ENCODE data around the gene S100A2. TPM values are rescaled to one million over a fixed set of nuclear protein-coding genes. Genes with fewer than 3 reads are reported as not detected.

Gene S100A2
- total and polyA plus RNA-seq, 4 donors = 0.40 to 1.2 (median 0.81) TPM; not detected in 1

DNA sequence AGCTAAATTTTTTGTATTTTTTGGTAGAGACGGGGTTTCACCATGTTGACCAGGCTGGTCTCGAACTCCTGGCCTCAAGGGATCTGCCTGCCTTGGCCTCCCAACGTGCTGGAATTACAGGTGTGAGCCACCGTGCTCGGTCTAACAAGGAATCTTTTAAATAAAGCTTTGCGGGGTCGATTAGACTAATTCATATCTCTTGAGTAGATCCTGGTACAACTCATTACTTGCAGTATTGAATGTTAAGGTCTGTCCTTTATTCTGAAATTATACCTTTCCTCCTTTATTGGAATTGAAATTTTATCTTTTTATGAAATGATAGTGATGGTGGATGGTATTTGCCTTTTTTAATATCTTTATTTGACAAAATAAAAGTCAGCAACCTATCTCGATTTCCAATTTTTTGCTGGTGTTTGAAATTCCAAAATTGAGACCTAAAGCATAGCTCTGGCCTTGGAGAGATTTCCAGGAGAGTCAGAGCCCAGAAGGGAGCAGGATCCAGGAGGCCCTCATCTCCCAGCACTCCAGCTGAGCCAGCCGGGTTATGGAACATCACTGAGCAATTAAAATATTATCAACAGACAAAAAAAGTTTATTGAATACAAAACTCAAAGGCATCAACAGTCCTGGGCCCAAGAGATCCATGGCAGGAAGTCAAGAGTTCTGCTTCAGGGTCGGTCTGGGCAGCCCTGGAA, 4.7 kb downstream of the S100A2 start:
- H3K27me3 ChIP-seq (ENCODE audit: control insufficient read depth, insufficient read depth, low read length) = no peaks in the 10 kb centered on the region
- no peak overlapping the region for H3K27ac ChIP-seq (ENCODE audit: low read depth, low read length)
- H3K4me1 ChIP-seq (ENCODE audit: control insufficient read depth, insufficient read depth, low read length) = peaks cover 7% of the 10 kb centered on the region
- no peak for DNase-seq (ENCODE audit: low read depth in 4 of 6, low spot score in 6 of 6)
- no peak overlapping the region for H3K4me3 ChIP-seq (ENCODE audit: low read depth, low read length)
- H3K9me3 ChIP-seq (ENCODE audit: control insufficient read depth, insufficient read depth, low read length) = no peaks in the 10 kb centered on the region
- no peaks in the 10 kb centered on the region for H3K36me3 ChIP-seq (ENCODE audit: control insufficient read depth, insufficient read depth, low read length)
- WGBS (ENCODE audit: insufficient coverage) = 86% methylated on average over 6 of the region's 10 CpGs

DNA sequence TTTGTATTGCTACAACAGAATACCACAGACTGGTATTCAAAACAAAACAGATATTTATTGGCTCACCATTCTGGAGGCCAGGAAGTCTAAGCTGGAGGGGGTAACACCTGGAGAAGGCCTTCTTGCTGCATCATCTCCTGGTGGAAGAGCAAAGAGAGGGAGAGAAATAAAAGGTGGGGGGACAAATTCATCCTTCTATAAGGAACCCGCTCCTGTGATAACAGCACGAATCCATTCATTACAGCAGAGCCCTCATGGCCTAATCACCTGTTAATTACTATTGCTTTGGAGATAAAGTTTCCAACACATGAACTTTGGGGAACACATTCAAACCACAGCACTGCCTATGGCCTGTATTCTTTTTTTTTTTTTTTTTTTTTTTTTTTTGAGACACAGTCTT, 5.4 kb downstream of the S100A2 start:
- H3K36me3 ChIP-seq (ENCODE audit: control insufficient read depth, insufficient read depth, low read length) = no peaks in the 10 kb centered on the region
- no CpG with 5 or more reads among the region's 2 CpGs for WGBS (ENCODE audit: insufficient coverage)
- H3K4me3 ChIP-seq (ENCODE audit: low read depth, low read length) = no peak overlapping the region
- no peaks in the 10 kb centered on the region for H3K27me3 ChIP-seq (ENCODE audit: control insufficient read depth, insufficient read depth, low read length)
- H3K9me3 ChIP-seq (ENCODE audit: control insufficient read depth, insufficient read depth, low read length) = no peaks in the 10 kb centered on the region
- DNase-seq (ENCODE audit: low read depth in 4 of 6, low spot score in 6 of 6) = no peak
- H3K27ac ChIP-seq (ENCODE audit: low read depth, low read length) = no peak overlapping the region
- H3K4me1 ChIP-seq (ENCODE audit: control insufficient read depth, insufficient read depth, low read length) = no peaks in the 10 kb centered on the region

GRCh38 chr1:153557877-153558276, 7.8 kb downstream of the S100A2 start:
- H3K27ac ChIP-seq (ENCODE audit: low read depth, low read length) = no peak overlapping the region
- H3K4me1 ChIP-seq (ENCODE audit: control insufficient read depth, insufficient read depth, low read length) = no peaks in the 10 kb centered on the region
- WGBS (ENCODE audit: insufficient coverage) = 100% methylated on average over 2 of the region's 3 CpGs
- DNase-seq (ENCODE audit: low read depth in 4 of 6, low spot score in 6 of 6) = no peak
- H3K4me3 ChIP-seq (ENCODE audit: low read depth, low read length) = no peak overlapping the region
- no peaks in the 10 kb centered on the region for H3K36me3 ChIP-seq (ENCODE audit: control insufficient read depth, insufficient read depth, low read length)
- H3K27me3 ChIP-seq (ENCODE audit: control insufficient read depth, insufficient read depth, low read length) = no peaks in the 10 kb centered on the region
- H3K9me3 ChIP-seq (ENCODE audit: control insufficient read depth, insufficient read depth, low read length) = no peaks in the 10 kb centered on the region

DNA sequence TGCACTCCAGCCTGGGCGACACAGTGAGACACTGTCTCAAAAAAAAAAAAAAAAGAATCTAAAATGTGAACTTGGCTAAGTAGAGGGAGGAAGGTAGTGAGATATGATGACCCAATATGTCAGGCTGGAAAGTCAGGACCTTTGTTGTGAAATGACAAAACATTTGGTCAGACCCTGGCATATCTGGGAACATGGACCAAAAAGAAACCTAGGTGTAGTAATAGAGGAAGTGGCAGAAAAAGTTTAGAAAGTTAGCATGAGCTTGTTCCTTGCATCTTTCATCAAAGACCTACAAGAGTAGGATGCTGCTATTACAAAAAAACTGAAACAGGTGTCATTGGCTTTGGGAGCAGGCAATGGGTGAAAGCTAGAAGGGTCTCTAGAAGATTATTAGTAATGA, 9.3 kb downstream of the S100A2 start:
- WGBS (ENCODE audit: insufficient coverage) = no CpG with 5 or more reads among the region's 1 CpG
- no peak overlapping the region for H3K27ac ChIP-seq (ENCODE audit: low read depth, low read length)
- H3K36me3 ChIP-seq (ENCODE audit: control insufficient read depth, insufficient read depth, low read length) = no peaks in the 10 kb centered on the region
- no peaks in the 10 kb centered on the region for H3K27me3 ChIP-seq (ENCODE audit: control insufficient read depth, insufficient read depth, low read length)
- no peak for DNase-seq (ENCODE audit: low read depth in 4 of 6, low spot score in 6 of 6)
- H3K4me1 ChIP-seq (ENCODE audit: control insufficient read depth, insufficient read depth, low read length) = no peaks in the 10 kb centered on the region
- H3K9me3 ChIP-seq (ENCODE audit: control insufficient read depth, insufficient read depth, low read length) = no peaks in the 10 kb centered on the region
- H3K4me3 ChIP-seq (ENCODE audit: low read depth, low read length) = no peak overlapping the region

DNA sequence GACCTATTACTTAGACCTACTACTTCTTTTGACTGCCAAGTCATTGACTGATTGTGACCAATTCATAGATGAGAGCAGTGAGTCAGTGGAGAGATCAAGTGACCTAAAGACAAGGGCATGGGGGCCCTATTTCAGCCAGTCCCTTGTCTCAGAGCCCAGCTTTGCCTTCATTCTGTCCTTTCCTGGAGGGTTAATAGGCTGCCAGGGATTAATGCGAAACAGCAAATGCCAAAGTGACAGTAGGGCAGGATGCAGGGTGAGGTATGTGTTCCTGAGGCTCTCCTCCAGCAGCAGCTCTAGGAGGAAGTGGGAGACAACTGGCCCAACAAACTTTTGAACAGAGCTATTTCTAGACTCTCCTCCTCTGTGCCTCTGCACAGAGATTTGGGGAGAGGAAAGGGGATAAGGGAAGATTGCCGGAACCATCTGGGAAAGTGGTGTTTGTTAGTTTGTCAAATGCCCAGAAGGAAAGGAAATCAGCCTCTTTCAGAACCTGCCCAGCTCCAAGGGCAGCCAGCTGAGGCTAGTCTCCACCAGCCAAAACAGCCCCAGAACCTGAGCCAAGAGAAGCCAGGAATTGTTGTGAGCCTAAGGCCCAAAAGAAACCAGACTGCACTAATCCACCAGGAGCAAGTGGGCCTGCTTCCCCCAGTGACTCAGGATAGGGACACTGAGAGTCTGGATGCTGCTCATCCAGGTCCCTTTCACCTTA, 11.7 kb downstream of the S100A2 start:
- H3K9me3 ChIP-seq (ENCODE audit: control insufficient read depth, insufficient read depth, low read length) = no peaks in the 10 kb centered on the region
- H3K4me1 ChIP-seq (ENCODE audit: control insufficient read depth, insufficient read depth, low read length) = no peaks in the 10 kb centered on the region
- no peaks in the 10 kb centered on the region for H3K27me3 ChIP-seq (ENCODE audit: control insufficient read depth, insufficient read depth, low read length)
- H3K4me3 ChIP-seq (ENCODE audit: low read depth, low read length) = no peak overlapping the region
- H3K36me3 ChIP-seq (ENCODE audit: control insufficient read depth, insufficient read depth, low read length) = no peaks in the 10 kb centered on the region
- H3K27ac ChIP-seq (ENCODE audit: low read depth, low read length) = no peak overlapping the region
- WGBS (ENCODE audit: insufficient coverage) = no CpG with 5 or more reads among the region's 2 CpGs
- DNase-seq (ENCODE audit: low read depth in 4 of 6, low spot score in 6 of 6) = no peak

DNA sequence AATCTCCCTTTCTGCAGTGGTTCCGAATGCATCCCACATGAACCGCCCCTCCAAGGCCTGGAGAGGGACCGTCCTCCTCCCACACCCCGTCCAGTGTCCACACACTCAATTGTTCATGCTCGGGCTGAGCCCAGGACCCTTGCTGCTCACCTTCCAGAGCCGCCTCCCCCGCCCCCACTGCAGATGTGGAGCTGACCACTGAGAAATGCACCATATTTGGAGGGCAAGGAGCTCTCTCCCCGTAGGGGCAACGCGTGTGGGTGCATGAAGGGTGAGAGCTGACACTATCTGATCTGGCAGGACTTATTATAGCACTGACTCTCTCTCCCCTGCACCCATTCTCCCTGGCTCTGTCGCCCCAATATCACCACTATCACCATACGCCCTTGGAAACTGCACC, 12.5 kb downstream of the S100A2 start:
- Histone ChIP-seq H3K9me3 (ENCODE audit: control insufficient read depth, insufficient read depth, low read length) (no peaks in the 10 kb centered on the region), H3K27me3 (ENCODE audit: control insufficient read depth, insufficient read depth, low read length) (no peaks in the 10 kb centered on the region), H3K36me3 (ENCODE audit: control insufficient read depth, insufficient read depth, low read length) (no peaks in the 10 kb centered on the region), H3K4me1 (ENCODE audit: control insufficient read depth, insufficient read depth, low read length) (no peaks in the 10 kb centered on the region), H3K27ac (ENCODE audit: low read depth, low read length) (no peak overlapping the region), H3K4me3 (ENCODE audit: low read depth, low read length) (no peak overlapping the region)
- no peak for DNase-seq (ENCODE audit: low read depth in 4 of 6, low spot score in 6 of 6)
- WGBS (ENCODE audit: insufficient coverage) = 86% methylated on average over 9 of the region's 12 CpGs

GRCh38 chr1:153552335-153552734, 13.3 kb downstream of the S100A2 start:
- Histone ChIP-seq H3K4me3 (ENCODE audit: low read depth, low read length) (no peak overlapping the region), H3K4me1 (ENCODE audit: control insufficient read depth, insufficient read depth, low read length) (no peaks in the 10 kb centered on the region), H3K27me3 (ENCODE audit: control insufficient read depth, insufficient read depth, low read length) (no peaks in the 10 kb centered on the region), H3K9me3 (ENCODE audit: control insufficient read depth, insufficient read depth, low read length) (no peaks in the 10 kb centered on the region), H3K36me3 (ENCODE audit: control insufficient read depth, insufficient read depth, low read length) (no peaks in the 10 kb centered on the region), H3K27ac (ENCODE audit: low read depth, low read length) (no peak overlapping the region)
- no peak for DNase-seq (ENCODE audit: low read depth in 4 of 6, low spot score in 6 of 6)
- 85% methylated on average over 5 of the region's 8 CpGs for WGBS (ENCODE audit: insufficient coverage)

DNA sequence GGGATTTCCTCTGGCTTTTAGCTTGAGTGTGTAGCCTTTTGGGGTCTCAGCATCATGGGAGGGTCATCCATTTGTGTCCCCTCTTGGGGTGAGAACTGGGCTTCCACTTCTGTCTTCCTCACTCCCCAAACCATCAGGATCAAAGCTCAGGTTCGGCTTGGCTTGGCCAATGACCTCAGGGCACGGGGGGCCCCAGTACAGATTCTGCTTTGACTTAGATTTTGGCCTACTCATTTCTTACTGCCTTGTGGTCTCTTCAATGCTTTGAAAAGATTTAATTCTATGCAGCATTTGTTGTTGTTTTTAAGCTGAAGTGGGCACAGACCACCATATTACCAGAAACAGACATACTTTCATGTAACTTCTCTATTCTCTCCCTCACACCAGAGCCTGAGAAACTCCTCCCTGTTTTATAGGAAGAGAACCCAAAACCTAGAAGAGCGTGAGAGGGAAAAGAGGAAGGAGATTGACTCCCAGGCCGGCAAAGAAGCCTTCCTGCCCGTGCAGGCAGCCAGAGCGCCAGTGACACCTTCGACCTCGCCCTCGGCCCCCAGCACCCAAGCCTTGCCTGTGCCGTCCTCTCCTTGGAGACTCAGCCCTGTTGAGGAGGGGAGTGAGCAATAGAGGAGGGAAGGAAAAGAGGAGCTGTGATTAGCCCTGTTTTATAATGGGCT, 14.7 kb downstream of the S100A2 start:
- peaks cover 9% of the 10 kb centered on the region for H3K4me1 ChIP-seq (ENCODE audit: control insufficient read depth, insufficient read depth, low read length)
- no peaks in the 10 kb centered on the region for H3K9me3 ChIP-seq (ENCODE audit: control insufficient read depth, insufficient read depth, low read length)
- no peak overlapping the region for H3K4me3 ChIP-seq (ENCODE audit: low read depth, low read length)
- no peaks in the 10 kb centered on the region for H3K36me3 ChIP-seq (ENCODE audit: control insufficient read depth, insufficient read depth, low read length)
- no peak overlapping the region for H3K27ac ChIP-seq (ENCODE audit: low read depth, low read length)
- WGBS (ENCODE audit: insufficient coverage) = 82% methylated on average over 7 of the region's 10 CpGs
- no peak for DNase-seq (ENCODE audit: low read depth in 4 of 6, low spot score in 6 of 6)
- H3K27me3 ChIP-seq (ENCODE audit: control insufficient read depth, insufficient read depth, low read length) = no peaks in the 10 kb centered on the region

DNA sequence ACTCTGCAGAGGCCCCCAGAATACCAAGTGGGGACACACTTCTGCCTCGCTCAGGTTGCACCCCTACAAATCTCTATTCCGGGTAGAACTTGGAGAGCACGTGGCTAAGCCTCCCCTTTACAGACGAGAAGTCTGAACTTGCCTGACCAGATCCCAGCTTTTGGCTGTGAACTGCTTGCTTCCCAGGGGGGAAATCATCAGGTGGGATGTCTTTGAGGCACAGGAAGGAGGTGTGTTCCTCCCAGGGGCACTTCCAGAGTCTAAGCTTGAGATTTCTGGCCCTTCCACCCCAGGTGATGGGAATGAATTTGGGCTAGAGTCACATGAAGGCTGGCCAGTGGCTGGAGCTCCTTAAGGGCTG, 15.3 kb downstream of the S100A2 start:
- no peak overlapping the region for H3K4me3 ChIP-seq (ENCODE audit: low read depth, low read length)
- WGBS (ENCODE audit: insufficient coverage) = 86% methylated on average over 3 of the region's 4 CpGs
- no peaks in the 10 kb centered on the region for H3K9me3 ChIP-seq (ENCODE audit: control insufficient read depth, insufficient read depth, low read length)
- H3K27me3 ChIP-seq (ENCODE audit: control insufficient read depth, insufficient read depth, low read length) = no peaks in the 10 kb centered on the region
- H3K4me1 ChIP-seq (ENCODE audit: control insufficient read depth, insufficient read depth, low read length) = peaks cover 13% of the 10 kb centered on the region
- DNase-seq (ENCODE audit: low read depth in 4 of 6, low spot score in 6 of 6) = no peak
- no peak overlapping the region for H3K27ac ChIP-seq (ENCODE audit: low read depth, low read length)
- H3K36me3 ChIP-seq (ENCODE audit: control insufficient read depth, insufficient read depth, low read length) = no peaks in the 10 kb centered on the region
